GM03348 (cell line): ENCODE measurements around the gene USP2.

Experiments used
- DNase-seq: peaks from one replicate; pipeline ENCODE4 v3.0.0; 2012; ENCODE audit warnings: low spot score

USP2 gene

DNA sequence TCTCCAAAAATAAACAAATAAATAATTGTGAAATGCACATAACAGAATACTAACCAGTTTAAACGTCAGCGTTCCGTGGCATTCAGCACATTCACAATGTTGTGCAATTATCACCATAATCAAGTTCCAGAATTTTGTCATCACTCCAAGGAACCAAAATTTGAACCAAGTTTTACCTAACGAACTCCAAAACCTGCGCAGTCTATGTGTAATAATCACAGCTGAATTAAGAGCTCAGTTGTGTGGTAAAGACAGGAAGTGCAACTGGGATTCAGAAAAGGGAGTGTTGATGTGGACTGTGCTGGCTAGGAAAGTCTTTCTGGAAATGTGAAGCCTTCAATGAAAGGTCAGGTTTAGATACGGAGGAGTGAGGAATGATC lies 59.1 kb downstream of the USP2 start:
- DNase-seq, result no peak

DNA sequence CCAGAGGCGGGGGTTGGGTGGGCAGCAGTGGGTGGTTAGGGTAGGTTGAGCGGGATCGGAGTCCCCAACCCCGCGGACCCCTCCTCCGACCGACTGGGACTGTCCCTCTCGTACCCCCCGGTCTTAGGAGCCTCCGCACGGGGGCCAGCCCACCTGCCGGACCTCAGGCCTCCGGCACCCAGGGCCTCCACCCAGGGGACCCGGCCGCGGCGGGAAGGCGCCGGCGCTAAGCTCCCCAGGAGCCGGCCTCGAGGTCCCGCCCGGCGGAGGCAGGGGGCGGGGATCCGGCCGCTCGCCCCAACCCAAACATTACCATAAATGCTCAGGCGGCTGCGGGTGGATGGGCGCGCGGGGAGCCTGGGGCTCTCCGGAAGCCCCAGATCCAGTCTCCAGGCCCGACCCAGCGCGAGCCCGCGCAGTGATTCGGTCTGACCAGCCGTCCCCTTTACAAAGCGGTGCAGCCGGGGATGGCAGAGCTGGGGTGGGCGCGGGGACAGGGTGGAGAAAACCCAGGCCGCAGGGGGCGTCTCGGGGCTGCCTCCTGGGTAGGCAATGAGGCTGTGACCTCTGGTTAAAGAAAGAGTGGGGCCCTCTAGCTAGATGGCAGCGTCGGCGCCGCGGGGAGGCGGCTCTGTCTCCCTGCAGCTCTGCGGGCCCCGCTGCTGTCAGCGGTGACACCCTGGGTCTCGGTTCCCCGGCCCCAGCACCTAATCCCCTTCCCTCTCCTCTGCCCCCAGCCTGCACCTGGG lies 60.5 kb downstream of the USP2 start:
- DNase-seq, result peak; percentile 87

DNA sequence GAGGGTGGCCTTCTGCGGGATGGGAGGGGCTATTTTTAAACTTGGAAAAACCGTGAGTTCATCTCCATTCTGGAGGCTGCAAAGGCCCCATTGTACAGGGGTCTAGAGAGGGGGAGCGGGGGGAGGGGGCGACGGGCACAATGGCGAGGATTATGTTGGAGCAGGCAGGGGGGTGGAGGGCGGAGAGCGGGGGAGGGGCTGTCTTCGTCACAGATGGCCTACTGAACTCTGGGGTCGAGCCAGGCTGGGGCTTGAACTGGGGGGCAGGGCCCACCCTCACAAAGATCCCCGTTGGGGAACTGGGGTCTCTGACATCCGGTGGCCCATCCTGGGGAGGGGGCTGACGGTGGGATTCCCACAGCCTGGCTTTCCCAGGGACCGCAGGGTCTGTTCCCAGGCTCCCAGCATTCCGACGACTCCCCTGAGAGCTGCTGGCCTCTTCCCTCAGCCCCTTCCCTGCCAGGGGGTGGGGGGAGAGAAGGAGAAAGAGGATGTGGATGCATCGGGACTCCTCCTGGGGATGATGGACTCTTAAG lies 61.2 kb downstream of the USP2 start:
- DNase-seq, result no peak

DNA sequence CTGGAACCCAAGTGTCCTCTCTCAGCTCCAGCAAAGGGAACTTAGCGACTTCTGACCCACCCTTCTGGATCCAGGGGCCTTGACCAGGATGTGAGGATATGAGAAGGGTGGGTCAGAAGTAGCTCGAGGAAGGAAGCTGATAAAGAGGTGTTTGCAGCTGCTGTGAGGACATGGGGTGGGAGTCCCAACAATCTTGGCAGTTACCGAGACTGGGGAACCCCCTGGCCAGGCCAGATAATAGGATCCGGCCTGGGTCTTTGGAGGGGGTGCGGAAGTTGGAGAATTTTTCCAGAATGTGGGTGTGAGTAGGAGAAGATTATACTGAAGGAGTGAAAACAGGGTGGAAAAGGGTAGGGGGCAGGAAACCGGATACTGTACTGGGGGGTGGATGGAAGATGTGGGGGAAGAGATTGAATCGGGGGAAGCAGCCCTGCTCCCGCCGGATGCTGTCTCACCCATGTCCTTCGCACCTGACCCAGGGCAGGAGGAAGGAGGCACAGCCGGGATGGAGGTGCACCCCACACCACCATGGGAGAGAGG lies 61.7 kb downstream of the USP2 start:
- no peak for DNase-seq

DNA sequence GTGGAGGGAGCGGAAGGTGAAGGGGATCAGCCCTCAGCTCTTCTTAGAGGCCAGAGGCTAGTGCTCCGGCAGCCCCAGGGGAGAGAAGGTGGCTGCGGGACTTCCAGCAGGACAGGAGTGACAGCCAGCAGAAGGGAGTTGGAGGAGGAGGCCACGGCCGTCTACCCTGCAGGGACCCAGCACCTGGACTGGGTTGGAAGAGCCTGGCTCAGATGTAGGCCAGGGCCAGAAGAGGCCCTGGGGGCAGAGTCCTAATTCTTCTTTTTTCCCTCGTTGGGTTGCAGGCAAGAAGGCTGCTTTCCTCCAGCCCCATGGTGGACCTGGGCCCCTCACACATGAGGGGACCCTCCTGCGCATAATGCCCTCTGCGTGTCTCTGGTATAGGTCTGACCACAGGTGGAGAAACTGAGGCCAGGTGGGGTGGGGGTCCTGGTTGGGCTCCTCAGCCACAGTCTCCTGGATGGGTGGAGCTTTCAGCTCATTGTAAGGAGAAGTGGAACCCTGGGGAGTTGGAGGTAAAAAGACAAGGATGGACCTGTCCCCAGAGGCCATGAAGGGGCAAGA lies 62.3 kb downstream of the USP2 start:
- DNase-seq, result no peak

DNA sequence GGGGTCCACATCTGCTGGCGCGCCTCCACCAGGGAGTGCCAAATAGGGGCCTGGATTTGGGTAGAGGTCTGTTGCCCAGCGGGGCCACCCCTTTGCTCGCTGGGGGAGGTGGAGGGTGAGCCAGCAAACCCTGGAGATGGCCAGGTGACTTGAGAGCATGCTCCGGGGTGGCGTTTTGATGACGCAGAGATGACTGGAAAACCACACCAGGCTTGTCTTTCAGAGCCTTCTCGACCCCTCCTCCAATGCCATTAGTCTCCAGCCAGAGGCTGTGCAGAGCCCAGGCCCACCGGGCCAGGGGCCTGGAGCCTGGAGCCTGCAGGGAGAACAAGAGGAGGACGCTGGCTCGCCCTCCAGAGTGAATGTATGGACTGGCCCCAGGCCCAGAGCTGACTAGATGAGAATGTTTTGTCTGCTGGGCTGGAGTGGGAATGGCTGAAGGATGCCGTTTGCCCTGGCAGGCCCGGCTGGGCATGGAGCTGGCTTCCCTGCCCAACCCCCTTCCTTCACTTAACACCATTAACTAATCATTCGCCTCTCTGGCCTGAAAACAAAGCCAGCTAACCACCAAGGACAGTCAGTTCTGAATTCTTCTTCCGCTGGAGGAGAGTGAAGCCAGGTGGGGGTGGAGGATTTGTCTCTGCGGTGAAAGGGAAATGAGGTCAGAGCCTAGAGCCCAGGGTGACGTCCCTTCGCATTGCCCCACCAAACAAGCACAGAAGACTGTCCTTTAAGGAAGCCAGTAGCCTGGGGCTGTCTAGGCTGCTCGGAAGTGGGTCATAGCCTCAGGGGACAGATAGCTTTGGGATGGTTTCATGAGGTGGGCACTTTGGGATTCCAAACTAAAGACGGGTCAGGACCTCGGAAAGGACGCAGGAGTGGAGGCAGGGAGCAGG lies 63.0 kb downstream of the USP2 start:
- no peak for DNase-seq

DNA sequence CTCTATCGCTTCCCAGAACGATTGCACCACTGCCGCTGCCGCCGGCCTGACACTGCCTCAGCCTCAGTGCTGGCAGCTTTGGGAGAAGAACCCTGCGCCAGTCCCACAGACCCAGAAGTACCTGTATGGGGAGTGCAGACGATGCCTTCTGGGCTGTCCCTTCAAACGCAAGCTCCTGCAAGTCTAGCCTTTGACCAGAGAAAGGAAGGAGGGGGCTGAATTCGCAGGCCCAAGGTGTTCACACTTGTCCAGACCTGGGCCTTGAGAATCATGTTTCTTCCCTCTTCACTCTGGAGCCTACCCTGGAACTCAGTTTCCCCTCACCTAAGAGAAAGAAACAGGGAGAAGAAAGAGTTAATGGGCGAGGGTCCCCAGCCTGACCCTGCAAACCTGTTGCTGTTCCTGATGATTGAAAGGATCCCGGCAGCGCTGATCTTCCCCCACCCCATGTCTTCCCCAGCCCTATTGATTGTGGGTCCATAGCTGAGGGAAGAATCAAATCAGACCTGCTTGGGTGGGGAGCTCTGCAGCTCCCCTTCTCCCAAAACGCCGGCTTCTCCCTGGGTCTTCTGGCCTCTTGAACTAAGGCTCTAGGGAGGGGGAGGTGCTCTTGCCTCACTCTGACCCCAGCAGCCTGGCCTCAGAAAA lies 63.8 kb downstream of the USP2 start:
- no peak for DNase-seq

DNA sequence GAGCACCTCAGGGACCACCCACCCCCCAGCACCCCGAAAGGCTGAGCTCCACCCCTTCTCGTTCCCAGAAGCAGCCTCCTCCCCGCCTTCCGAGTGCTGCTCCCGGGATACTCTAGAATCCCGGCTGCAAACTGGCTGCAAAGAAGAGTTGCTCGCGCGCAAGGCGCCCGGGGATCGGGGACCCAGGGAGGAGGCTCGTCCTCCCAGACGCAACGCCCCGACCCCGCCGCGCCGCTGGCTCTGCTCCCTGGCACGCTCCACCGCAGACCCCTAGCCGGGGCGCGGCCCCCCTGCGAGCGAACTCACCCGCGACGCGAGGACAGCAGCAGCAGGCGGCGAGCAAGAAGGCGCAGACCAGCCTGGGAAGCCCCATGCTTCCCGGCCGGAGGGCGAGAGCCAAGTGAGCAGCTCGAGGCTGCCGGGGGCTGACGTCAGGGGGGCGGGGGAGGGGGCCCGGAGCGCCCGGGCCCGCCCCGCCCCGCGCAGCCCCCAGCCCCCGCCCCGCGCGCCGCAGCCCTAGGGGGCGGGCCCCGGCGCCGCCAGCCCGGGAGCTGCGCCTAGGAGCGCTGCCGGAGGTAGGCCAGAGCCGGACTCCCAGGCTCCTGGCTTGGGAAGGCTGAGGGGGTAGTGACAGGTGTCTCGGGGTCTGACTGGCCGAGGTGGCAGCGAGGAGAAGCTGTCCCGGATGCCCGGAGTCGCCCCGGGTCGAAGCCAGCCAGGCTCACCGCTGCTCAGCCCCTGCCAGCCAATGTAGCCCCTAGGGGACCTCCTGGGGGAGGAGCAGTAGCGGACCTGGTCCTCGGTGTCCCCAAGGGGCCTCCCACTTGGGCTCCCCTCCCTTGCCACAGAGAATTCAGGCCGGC lies 64.5 kb downstream of the USP2 start, which contains the start of gene MCAM:
MCAM (minus strand) TSS at position 402 of the 863 bp plus-strand sequence; CDS start at position 373, 29 bp downstream.
- DNase-seq, result peak; percentile 55

DNA sequence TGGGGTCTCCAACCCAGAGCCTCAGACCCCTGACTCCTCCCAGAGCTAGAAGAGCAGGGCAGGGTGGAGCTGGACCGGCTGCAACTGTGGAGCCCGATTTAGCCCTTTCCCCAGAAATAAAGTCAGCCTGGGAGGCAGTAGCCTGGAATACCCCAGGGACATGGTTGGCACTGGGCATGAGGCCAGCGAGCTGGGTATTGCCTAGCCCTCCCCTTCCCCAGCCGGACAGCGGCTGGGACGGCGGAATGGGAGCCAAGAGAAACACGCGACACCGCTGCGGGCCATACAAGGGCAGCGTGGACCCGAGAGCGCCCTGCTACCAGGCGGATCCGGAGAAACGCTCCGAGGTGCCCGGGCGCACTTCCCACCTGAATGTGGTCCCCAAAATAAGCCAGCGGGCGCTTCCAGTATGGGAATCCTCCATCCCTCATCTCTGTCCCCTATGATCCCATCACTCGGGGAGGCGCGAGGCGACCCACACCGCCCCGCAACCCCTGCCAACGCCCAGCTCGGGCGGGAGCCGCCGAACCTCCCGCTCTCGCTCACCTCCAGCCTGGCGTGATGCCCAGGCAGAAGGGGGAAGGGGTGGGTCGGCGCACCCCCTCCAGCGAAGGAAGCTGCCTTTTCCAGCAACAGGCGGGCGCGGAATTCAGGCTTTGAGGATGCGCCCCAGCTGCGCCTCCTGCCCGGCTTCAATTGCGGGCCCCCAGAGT lies 65.3 kb downstream of the USP2 start:
- DNase-seq, result no peak

DNA sequence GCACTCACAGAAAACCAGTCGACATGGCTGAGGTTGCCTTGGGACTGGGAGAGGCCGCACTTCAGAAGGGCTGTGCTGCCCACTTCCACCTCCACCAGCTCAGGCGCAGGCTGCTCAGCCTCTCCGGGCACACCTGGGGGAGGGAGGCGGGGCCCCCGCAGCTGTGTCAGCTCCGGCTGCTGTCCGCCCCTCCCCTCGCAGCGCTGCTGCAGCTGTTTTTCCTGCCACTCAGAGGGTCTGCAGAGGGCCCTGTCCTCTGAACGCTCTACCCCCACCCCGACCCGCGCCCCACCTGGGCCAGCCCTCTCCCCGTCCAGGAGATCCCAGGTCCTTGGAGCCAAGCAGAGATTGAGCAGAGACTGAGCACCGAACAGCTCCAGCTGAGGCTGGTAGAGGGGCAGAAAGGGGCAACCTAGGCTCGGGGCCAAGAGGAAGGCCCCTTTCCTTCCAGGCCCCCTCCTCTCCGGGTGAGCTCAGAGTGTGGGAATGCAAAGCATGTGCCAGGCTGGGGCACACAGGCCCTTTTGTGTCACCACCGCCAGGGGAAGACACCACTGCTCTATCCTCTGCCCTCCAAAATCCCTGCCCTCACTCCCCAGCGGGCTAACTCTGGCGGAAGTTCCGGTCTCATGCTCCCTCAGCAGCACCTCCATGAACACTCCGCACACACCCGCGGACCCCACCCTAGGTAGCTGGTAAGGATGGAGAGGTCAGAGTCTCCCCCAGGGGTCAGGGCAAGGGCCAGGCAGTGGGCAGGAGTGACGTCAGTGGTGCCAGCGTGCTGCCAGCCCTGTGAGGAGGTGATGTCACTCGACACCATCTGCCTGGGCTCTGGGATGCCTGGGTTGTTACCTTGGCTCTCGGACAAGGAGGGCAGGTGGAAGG lies 66.1 kb downstream of the USP2 start:
- DNase-seq, result no peak

DNA sequence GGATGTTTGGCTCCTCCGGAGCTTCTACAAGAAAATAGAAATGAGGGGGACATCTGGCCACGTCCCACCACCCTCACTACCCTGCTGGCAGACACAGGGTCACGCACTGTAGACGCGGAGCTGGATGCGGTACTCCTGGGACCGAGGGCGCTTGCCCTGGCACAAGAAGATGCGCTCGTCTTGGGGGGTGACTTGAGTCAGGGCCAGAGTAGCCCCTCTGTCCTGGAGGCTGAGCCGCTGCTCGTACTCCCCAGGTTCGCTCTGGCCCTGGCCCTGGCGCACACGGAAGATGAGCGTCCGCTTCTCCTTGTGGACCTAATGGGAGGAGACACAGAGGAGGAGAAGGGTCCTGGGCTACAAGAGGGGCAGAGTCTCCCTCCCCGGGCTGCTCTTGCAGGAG lies 66.8 kb downstream of the USP2 start:
- DNase-seq, result no peak

DNA sequence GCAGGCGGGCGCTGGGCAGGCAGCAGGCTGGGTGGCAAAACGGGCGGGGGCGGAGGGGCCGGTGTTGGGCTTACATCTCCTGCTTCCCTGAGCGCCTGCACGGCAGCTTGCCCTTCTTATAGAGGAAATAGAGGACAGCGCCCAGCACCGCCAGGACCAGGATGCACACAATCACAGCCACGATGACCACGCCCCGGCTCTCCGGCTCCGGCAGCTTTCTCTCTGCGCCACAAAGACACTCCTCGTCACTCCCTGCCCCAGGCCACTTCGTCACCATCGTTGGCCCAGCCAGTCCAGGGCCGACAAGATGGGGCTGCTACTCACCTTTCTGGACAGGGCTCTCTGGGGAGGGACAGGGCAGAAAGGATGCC lies 70.8 kb downstream of the USP2 start:
- DNase-seq, result no peak

DNA sequence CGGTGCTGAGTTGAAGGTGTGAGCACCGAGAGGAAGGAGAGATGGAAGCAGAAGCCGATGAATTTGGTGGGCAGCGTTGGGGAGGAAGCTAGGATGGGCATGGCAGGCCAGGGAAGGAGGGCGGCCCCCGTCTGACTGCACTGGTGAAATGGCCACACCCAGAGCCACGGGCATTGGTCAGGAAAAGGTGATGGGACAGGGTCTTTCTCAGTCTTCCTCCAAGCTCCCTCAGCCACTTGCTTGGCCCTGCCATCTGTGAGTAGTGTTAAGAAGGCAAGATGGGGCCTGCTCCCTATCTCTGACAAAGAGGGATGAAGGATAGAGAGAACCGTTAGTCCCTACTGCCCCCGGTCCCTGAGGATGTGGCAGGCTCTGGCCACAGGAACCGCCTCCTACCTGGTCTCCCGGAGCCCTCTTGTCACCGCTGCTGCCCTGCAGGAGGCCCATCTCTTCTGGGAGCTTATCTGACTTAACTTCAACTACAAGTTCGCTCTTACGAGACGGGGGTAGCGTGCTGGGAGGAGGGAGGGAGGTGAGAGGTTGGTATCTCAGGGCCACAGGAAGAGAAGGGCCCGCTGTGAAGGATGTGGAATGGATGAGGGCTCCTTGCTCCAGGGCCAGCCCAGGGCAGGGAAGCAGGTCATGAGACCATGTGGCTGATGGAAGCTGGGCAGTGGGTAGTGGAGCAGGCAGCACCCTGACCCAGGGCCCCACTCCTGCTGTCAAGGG lies 71.4 kb downstream of the USP2 start:
- DNase-seq, result no peak

DNA sequence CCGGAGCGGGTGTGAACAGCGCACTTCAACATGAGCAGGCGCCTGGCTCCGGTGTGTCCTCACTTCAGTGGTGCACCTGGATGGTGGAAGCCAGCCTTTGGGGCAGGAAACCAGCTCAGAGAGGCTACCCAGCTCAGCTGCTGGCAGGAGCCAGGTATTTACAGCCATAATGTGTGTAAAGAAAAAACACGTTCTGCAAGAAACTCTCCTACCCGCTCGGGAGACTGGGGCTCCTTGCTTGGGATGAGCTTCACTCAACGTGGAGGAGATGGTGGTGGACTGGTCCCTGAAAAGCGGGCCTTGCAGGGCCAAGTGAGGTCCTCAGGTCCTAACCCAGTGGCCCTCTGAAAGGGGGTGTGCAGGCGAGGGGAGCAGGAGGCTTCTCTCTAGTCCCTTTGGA lies 72.1 kb downstream of the USP2 start:
- DNase-seq, result no peak

DNA sequence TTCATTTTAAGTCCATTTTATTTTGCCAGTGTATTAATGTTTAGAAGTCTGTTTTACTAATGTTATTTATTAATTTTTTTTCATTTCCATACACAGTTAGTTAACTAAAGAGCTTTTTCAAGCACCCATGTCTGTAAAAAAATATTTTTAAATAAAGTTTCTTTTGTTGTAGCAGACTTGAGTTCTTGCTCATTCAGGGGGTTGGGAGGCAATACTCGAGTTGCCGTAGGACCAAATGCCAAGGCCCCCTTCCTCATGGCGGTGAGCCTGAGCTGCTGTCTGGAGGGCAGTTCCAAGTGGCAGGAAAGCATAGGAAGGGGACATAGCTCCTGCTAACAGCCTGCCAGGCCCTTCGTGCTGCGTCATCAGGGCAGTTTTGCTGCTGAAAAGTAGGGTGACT lies 73.5 kb downstream of the USP2 start:
- DNase-seq, result no peak

DNA sequence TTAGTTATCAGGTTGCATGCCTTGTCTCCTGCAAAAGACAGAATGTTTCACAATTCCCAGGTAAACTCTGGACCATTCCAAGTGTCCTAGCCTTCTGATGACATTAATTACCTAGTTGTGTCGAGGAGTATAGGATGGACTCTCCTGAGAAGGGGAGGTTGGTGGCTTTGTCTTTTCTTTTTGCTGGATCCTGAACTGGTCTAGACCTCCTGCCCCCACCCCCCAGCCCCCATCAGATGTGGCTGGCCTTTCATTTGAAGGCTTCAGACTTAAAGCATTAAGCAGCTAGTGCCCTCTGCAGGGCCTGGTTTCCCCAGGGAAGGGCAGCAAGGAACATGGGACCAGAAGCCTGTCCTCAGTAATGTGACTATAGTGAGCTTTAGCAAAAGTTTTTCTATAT lies 74.3 kb downstream of the USP2 start:
- DNase-seq, result no peak

DNA sequence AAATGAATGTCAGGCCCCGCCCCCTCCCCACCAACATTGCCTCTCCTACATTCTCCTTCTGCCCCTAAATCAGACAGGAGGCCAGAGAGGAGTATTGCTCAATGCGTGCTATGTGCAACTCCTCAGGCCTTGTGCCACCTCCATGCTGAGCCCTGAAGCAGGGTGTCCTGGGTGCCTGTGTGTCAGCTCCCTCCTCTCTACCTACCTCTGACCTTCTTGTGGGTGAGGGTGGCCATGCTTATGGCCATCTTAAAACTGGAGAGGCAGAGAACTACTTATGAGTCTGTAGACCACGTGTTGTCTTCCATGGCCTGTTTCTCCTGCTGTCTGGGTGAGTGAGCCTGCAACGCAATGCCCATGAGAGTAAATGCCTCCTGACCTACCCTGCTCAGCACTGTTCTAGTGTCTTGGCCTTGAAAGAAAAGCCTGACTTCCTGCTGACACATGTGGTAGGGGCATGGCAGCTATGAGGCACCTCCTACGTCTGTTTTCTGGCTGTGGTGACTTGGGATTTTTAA lies 75.1 kb downstream of the USP2 start:
- peak; percentile 58 for DNase-seq
